Measurements from ENCODE around the gene IMMP2L. TPM values are rescaled to one million over a fixed set of nuclear protein-coding genes. Genes with fewer than 3 reads are reported as not detected.

The IMMP2L gene
- polyA plus RNA-seq, 1 of the 3 experiments (the other 2 are of a cell fraction): 10.7 TPM

DNA sequence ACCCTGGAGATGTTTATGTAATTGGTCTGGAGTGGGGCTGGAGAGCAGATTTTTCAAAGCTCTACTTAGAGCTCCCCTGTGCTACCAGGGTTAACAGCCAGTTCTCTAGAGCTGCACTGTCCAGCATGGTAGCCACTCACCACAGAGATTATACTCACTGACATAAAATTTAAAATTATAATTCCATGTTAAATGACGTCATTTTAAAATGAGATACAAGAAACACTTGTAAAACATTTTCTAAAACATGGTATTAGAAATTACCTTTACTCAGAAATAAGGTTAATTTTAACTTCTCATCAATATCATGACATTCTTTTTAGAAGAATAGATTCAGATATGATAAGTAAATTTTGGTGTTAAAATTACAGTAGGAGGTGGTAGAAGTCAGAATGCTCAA, 777.5 kb downstream of the IMMP2L start:
- DNase-seq: no peak
- Histone ChIP-seq H3K9me3 (no peaks in the 10 kb centered on the region), H3K4me2 (no peak overlapping the region), H3K27me3 (ENCODE audit: insufficient read depth) (no peaks in the 10 kb centered on the region), H3K79me2 (ENCODE audit: insufficient read depth) (no peaks in the 10 kb centered on the region), H3F3A (replicated peaks; ENCODE audit: insufficient read depth) (no peaks in the 10 kb centered on the region), H2AFZ (ENCODE audit: low read depth) (no peak overlapping the region), H3K36me3 (replicated peaks in 1 of 2; ENCODE audit: control insufficient read depth in 1 of 2, insufficient read depth in 2 of 2, low read length in 1 of 2) (no peaks in the 10 kb centered on the region), H4K20me1 (ENCODE audit: insufficient read depth) (no peaks in the 10 kb centered on the region), H3K27ac (ENCODE audit: low read depth in 2 of 2, low read length in 1 of 2) (no peak overlapping the region), H3K4me3 (ENCODE audit: low read depth in 2 of 2, low read length in 1 of 2) (no peak overlapping the region), H3K4me1 (ENCODE audit: control insufficient read depth in 1 of 2, insufficient read depth in 2 of 2, low read depth in 1 of 2, low read length in 1 of 2) (peaks cover 0 to 13% of the 10 kb centered on the region in 2 experiments; a peak in 2 of 4 replicates), H3K9me2 (no peaks in the 10 kb centered on the region), H3K9ac (no peak overlapping the region)
- CTCF ChIA-PET: no interaction called here
- TF ChIP-seq SIN3A (IDR thresholded peaks at IDR 0.05; ENCODE audit: borderline replicate concordance, low read depth, low read length) (no peak), EZH2phosphoT487 (IDR thresholded peaks at IDR 0.05; ENCODE audit: borderline replicate concordance, low read depth) (no peak), GABPA (IDR thresholded peaks at IDR 0.05; ENCODE audit: low read depth) (no peak), FOXJ3 (CRISPR knock-in tag; IDR thresholded peaks at IDR 0.05) (no peak), TCF12 (IDR thresholded peaks at IDR 0.05) (no peak), CHD2 (IDR thresholded peaks at IDR 0.05; ENCODE audit: low read length, partially characterized antibody) (no peak), RCOR1 (IDR thresholded peaks at IDR 0.05; ENCODE audit: low read length) (no peak), MEF2A (IDR thresholded peaks at IDR 0.05; ENCODE audit: borderline replicate concordance, low read depth) (no peak), GATA2 (CRISPR knock-in tag; IDR thresholded peaks at IDR 0.05) (no peak), NFIC (IDR thresholded peaks at IDR 0.05; ENCODE audit: borderline replicate concordance) (no peak), EP300 (IDR thresholded peaks at IDR 0.05; ENCODE audit: borderline replicate concordance in 1 of 2, low read depth in 1 of 2, low read length in 1 of 2) (no peak), TEAD4 (IDR thresholded peaks at IDR 0.05; ENCODE audit: borderline replicate concordance, insufficient read depth) (no peak), YY1 (IDR thresholded peaks at IDR 0.05; ENCODE audit: low read depth) (no peak), FOXM1 (IDR thresholded peaks at IDR 0.05; ENCODE audit: low read depth) (no peak)
- TF ChIP-seq, protein P1, sequence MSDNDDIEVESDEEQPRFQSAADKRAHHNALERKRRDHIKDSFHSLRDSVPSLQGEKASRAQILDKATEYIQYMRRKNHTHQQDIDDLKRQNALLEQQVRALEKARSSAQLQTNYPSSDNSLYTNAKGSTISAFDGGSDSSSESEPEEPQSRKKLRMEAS (IDR thresholded peaks at IDR 0.05; ENCODE audit: low read depth): no peak
- TF ChIP-seq, protein P2, sequence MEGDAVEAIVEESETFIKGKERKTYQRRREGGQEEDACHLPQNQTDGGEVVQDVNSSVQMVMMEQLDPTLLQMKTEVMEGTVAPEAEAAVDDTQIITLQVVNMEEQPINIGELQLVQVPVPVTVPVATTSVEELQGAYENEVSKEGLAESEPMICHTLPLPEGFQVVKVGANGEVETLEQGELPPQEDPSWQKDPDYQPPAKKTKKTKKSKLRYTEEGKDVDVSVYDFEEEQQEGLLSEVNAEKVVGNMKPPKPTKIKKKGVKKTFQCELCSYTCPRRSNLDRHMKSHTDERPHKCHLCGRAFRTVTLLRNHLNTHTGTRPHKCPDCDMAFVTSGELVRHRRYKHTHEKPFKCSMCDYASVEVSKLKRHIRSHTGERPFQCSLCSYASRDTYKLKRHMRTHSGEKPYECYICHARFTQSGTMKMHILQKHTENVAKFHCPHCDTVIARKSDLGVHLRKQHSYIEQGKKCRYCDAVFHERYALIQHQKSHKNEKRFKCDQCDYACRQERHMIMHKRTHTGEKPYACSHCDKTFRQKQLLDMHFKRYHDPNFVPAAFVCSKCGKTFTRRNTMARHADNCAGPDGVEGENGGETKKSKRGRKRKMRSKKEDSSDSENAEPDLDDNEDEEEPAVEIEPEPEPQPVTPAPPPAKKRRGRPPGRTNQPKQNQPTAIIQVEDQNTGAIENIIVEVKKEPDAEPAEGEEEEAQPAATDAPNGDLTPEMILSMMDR (IDR thresholded peaks at IDR 0.05): no peak
- TF ChIP-seq, protein P3, sequence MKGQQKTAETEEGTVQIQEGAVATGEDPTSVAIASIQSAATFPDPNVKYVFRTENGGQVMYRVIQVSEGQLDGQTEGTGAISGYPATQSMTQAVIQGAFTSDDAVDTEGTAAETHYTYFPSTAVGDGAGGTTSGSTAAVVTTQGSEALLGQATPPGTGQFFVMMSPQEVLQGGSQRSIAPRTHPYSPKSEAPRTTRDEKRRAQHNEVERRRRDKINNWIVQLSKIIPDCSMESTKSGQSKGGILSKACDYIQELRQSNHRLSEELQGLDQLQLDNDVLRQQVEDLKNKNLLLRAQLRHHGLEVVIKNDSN (IDR thresholded peaks at IDR 0.05; ENCODE audit: borderline replicate concordance, low read depth): no peak
- TF ChIP-seq, protein P4, sequence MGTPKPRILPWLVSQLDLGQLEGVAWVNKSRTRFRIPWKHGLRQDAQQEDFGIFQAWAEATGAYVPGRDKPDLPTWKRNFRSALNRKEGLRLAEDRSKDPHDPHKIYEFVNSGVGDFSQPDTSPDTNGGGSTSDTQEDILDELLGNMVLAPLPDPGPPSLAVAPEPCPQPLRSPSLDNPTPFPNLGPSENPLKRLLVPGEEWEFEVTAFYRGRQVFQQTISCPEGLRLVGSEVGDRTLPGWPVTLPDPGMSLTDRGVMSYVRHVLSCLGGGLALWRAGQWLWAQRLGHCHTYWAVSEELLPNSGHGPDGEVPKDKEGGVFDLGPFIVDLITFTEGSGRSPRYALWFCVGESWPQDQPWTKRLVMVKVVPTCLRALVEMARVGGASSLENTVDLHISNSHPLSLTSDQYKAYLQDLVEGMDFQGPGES (IDR thresholded peaks at IDR 0.05; ENCODE audit: low read depth, low read length): no peak
- TF ChIP-seq, protein P5, sequence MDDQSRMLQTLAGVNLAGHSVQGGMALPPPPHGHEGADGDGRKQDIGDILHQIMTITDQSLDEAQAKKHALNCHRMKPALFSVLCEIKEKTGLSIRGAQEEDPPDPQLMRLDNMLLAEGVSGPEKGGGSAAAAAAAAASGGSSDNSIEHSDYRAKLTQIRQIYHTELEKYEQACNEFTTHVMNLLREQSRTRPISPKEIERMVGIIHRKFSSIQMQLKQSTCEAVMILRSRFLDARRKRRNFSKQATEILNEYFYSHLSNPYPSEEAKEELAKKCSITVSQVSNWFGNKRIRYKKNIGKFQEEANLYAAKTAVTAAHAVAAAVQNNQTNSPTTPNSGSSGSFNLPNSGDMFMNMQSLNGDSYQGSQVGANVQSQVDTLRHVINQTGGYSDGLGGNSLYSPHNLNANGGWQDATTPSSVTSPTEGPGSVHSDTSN (IDR thresholded peaks at IDR 0.05): no peak
- POLR2A ChIA-PET: no interaction called here
- WGBS (ENCODE audit: low lambda C conversion rate): 47% methylated on average over 1 of the region's 1 CpG

All from SK-N-SH (cell line).